ENCODE results near the gene ACSM5.
"Not testable (repeated sequence)": the region's sequence is repeated elsewhere in the genome, so short reads cannot be mapped to it uniquely, and the experiment has no call there.

ACSM5 gene

GRCh38 chr16:20415541-20415940, 6.2 kb downstream of the ACSM5 start:
- DNase-seq: no peak
- H3K4me3 Mint-ChIP-seq: no peak overlapping the region
- H3K27ac Mint-ChIP-seq: no peak overlapping the region
- H3K27me3 Mint-ChIP-seq: peaks cover 4% of the 10 kb centered on the region
- H3K4me1 Mint-ChIP-seq: no peaks in the 10 kb centered on the region
- H3K9me3 Mint-ChIP-seq: no peaks in the 10 kb centered on the region
- CTCF ChIA-PET: no interaction called here
- no peaks in the 10 kb centered on the region for H3K36me3 Mint-ChIP-seq

GRCh38 chr16:20419093-20419492, 9.8 kb downstream of the ACSM5 start:
- H3K27me3 Mint-ChIP-seq, H3K36me3 Mint-ChIP-seq, DNase-seq, H3K4me1 Mint-ChIP-seq, H3K27ac Mint-ChIP-seq, H3K4me3 Mint-ChIP-seq, H3K9me3 Mint-ChIP-seq: not testable (repeated sequence)
- CTCF ChIA-PET: interaction anchor here (0.6 kb wide), 1 partner anchor 510 kb away, joined by 3 read pairs; no protein-coding TSS in a partner anchor

- H3K27ac Mint-ChIP-seq, H3K27me3 Mint-ChIP-seq, H3K9me3 Mint-ChIP-seq, DNase-seq, CTCF ChIA-PET, H3K4me1 Mint-ChIP-seq, H3K4me3 Mint-ChIP-seq, H3K36me3 Mint-ChIP-seq: not testable (repeated sequence)
Observed at GRCh38 chr16:20421748-20422147, 12.4 kb downstream of the ACSM5 start.

- H3K27ac Mint-ChIP-seq, CTCF ChIA-PET, H3K4me1 Mint-ChIP-seq, DNase-seq, H3K4me3 Mint-ChIP-seq, H3K9me3 Mint-ChIP-seq, H3K27me3 Mint-ChIP-seq, H3K36me3 Mint-ChIP-seq: not testable (repeated sequence)
Observed at GRCh38 chr16:20423772-20424128, 14.4 kb downstream of the ACSM5 start.

GRCh38 chr16:20424129-20424866, 15.0 kb downstream of the ACSM5 start:
- Mint-ChIP-seq H3K27me3 (no peaks in the 10 kb centered on the region), H3K4me3 (no peak overlapping the region), H3K36me3 (no peaks in the 10 kb centered on the region), H3K9me3 (no peaks in the 10 kb centered on the region), H3K27ac (no peak overlapping the region), H3K4me1 (no peaks in the 10 kb centered on the region)
- DNase-seq: no peak
- CTCF ChIA-PET: no interaction called here

- not testable (repeated sequence) for H3K27me3 Mint-ChIP-seq, DNase-seq
Observed at GRCh38 chr16:20427401-20427797, 18.1 kb downstream of the ACSM5 start.

GRCh38 chr16:20429499-20429898, 20.2 kb downstream of the ACSM5 start:
- H3K27me3 Mint-ChIP-seq, H3K4me1 Mint-ChIP-seq, H3K4me3 Mint-ChIP-seq, DNase-seq, H3K9me3 Mint-ChIP-seq, H3K36me3 Mint-ChIP-seq, H3K27ac Mint-ChIP-seq, CTCF ChIA-PET: not testable (repeated sequence)

More at GRCh38 chr16:20427401-20427797, 18.1 kb downstream of the ACSM5 start:
- H3K4me3 Mint-ChIP-seq, H3K9me3 Mint-ChIP-seq, H3K4me1 Mint-ChIP-seq, H3K27ac Mint-ChIP-seq, CTCF ChIA-PET, H3K36me3 Mint-ChIP-seq: not testable (repeated sequence)

GRCh38 chr16:20430480-20430879, 21.1 kb downstream of the ACSM5 start:
- H3K9me3 Mint-ChIP-seq, H3K4me1 Mint-ChIP-seq, H3K36me3 Mint-ChIP-seq, DNase-seq, H3K27ac Mint-ChIP-seq, H3K27me3 Mint-ChIP-seq, CTCF ChIA-PET, H3K4me3 Mint-ChIP-seq: not testable (repeated sequence)

GRCh38 chr16:20430948-20431347, 21.6 kb downstream of the ACSM5 start:
- CTCF ChIA-PET: no interaction called here
- peaks cover 4% of the 10 kb centered on the region for H3K27me3 Mint-ChIP-seq
- no peak overlapping the region for H3K27ac Mint-ChIP-seq
- DNase-seq: no peak
- H3K4me3 Mint-ChIP-seq: no peak overlapping the region
- no peaks in the 10 kb centered on the region for H3K9me3 Mint-ChIP-seq
- H3K4me1 Mint-ChIP-seq: no peaks in the 10 kb centered on the region
- no peaks in the 10 kb centered on the region for H3K36me3 Mint-ChIP-seq

GRCh38 chr16:20438950-20439349, 29.6 kb downstream of the ACSM5 start:
- DNase-seq, H3K9me3 Mint-ChIP-seq, H3K36me3 Mint-ChIP-seq, H3K4me1 Mint-ChIP-seq, H3K4me3 Mint-ChIP-seq, H3K27ac Mint-ChIP-seq, H3K27me3 Mint-ChIP-seq, CTCF ChIA-PET: not testable (repeated sequence)

- CTCF ChIA-PET, H3K4me1 Mint-ChIP-seq, H3K27ac Mint-ChIP-seq, H3K9me3 Mint-ChIP-seq, H3K36me3 Mint-ChIP-seq, H3K4me3 Mint-ChIP-seq, DNase-seq, H3K27me3 Mint-ChIP-seq: not testable (repeated sequence)
Observed at GRCh38 chr16:20439820-20440231, 30.5 kb downstream of the ACSM5 start.

- peak overlapping the region; percentile 28 for H3K27ac Mint-ChIP-seq
- H3K4me3 Mint-ChIP-seq, H3K36me3 Mint-ChIP-seq, H3K4me1 Mint-ChIP-seq, DNase-seq, H3K27me3 Mint-ChIP-seq, CTCF ChIA-PET, H3K9me3 Mint-ChIP-seq: not testable (repeated sequence)
Observed at GRCh38 chr16:20440731-20441130, 31.4 kb downstream of the ACSM5 start.

GRCh38 chr16:20441191-20441590, 31.9 kb downstream of the ACSM5 start:
- CTCF ChIA-PET: no interaction called here
- Mint-ChIP-seq H3K4me1 (no peaks in the 10 kb centered on the region), H3K9me3 (no peaks in the 10 kb centered on the region), H3K27ac (no peak overlapping the region), H3K36me3 (no peaks in the 10 kb centered on the region), H3K27me3 (peaks cover 5% of the 10 kb centered on the region), H3K4me3 (no peak overlapping the region)
- no peak for DNase-seq

- H3K27me3 Mint-ChIP-seq, H3K4me1 Mint-ChIP-seq, DNase-seq, H3K4me3 Mint-ChIP-seq, H3K9me3 Mint-ChIP-seq, H3K36me3 Mint-ChIP-seq, CTCF ChIA-PET, H3K27ac Mint-ChIP-seq: not testable (repeated sequence)
Observed at GRCh38 chr16:20441859-20442258, 32.5 kb downstream of the ACSM5 start.

- H3K36me3 Mint-ChIP-seq, CTCF ChIA-PET, H3K4me3 Mint-ChIP-seq, DNase-seq, H3K27me3 Mint-ChIP-seq, H3K4me1 Mint-ChIP-seq, H3K27ac Mint-ChIP-seq, H3K9me3 Mint-ChIP-seq: not testable (repeated sequence)
Observed at GRCh38 chr16:20446652-20447393, 37.5 kb downstream of the ACSM5 start.

All from activated naive CD4-positive, alpha-beta T cell treated with anti-CD3 and anti-CD28 coated beads, Interleukin-2, amount 10 ng/mL, durations not matched to agents 7 days and 5 days (primary cell).